Aorta (tissue), 5 donors: ENCODE results near the gene ARFGAP1. TPM values are rescaled to one million over a fixed set of nuclear protein-coding genes. Genes with fewer than 3 reads are reported as not detected.
"Not testable (repeated sequence)": the region's sequence is repeated elsewhere in the genome, so short reads cannot be mapped to it uniquely, and the experiment has no call there.

ENCODE experiments used
- ATAC-seq: fragments of 200-7000 bp; cut with Tn5 transposase; one replicate; pipeline ENCODE4 v1.9.1; 2022; ENCODE audit warnings: moderate library complexity; ENCODE audit not compliant: low FRiP score
- DNase-seq, 2 donors: peaks; one replicate each; pipeline ENCODE4 v3.0.0-alpha.2; 2020
- H3K27ac ChIP-seq, 2 donors: one replicate each; pipeline ENCODE4 v1.5.1; 2013; ENCODE audit warnings: low read length in 2 of 2, mild to moderate bottlenecking in 2 of 2, moderate library complexity in 2 of 2, control low read depth in 1 of 2, inconsistent platforms in 1 of 2, low read depth in 1 of 2
- H3K27me3 ChIP-seq, 2 donors: one replicate each; pipeline ENCODE4 v1.6.1; 2013; ENCODE audit warnings: control low read depth in 1 of 2, low read length in 1 of 2, mild to moderate bottlenecking in 1 of 2, moderate library complexity in 1 of 2; ENCODE audit not compliant: insufficient read depth in 2 of 2, control insufficient read depth in 1 of 2
- H3K36me3 ChIP-seq, 2 donors: one replicate each; pipeline ENCODE4 v1.6.1; 2013; ENCODE audit warnings: control low read depth in 1 of 2, low read length in 1 of 2, mild to moderate bottlenecking in 1 of 2; ENCODE audit not compliant: insufficient read depth in 2 of 2, control insufficient read depth in 1 of 2
- H3K4me1 ChIP-seq, 2 donors: one replicate each; pipeline ENCODE4 v1.6.1; 2013; ENCODE audit warnings: low read length in 2 of 2, control low read depth in 1 of 2, mild to moderate bottlenecking in 1 of 2, moderate library complexity in 1 of 2; ENCODE audit not compliant: insufficient read depth in 2 of 2, control insufficient read depth in 1 of 2
- H3K4me3 ChIP-seq, 2 donors: one replicate each; pipeline ENCODE4 v1.5.1; 2013; ENCODE audit warnings: low read length in 2 of 2, control low read depth in 1 of 2, mild to moderate bottlenecking in 1 of 2
- H3K9me3 ChIP-seq: one replicate; pipeline ENCODE4 v1.6.1; 2013; ENCODE audit warnings: mild to moderate bottlenecking, low read length; ENCODE audit not compliant: control insufficient read depth
- WGBS, 2 donors: extraction: QIAGEN DNeasy Blood & Tissue Kit; methylation state at CpG; one replicate each; pipeline ENCODE4 v1.1.7; 2013; 5-methylcytosine and 5-hydroxymethylcytosine counted together
- intact Hi-C, 2 donors: fragments of 100-400 bp; cut with DNase I; formaldehyde crosslinking; loops; one replicate each; pipeline versions ENCODE4 v1.14.2 to v1.15.0; 2022
- polyA plus RNA-seq, 2 donors: library from polyadenylated mRNA; stranded (reverse); fragments of 200-250 nt; gene quantifications; one replicate each; pipeline ENCODE4 v1.2.3, GENCODE V29; 2013
- total RNA-seq, 2 donors: library from RNA; stranded (reverse); fragmentation: NEBNext Ultra II Directional; extraction: Animal tissue kit (Norgen Biotek cat#: 25700); gene quantifications; one replicate each; pipeline ENCODE4 v1.2.1, GENCODE V29; 2021
- donor health status: healthy with polysubstance abuse.
- donor health status: Bipolar disorder and iron deficiency.
- donor health status: DM: no; HTN: no; CAD: no.
- donor health status: DM: no; HTN: no; CAD: no.
- donor health status: DM: yes; HTN: yes; CAD: no.

ARFGAP1 gene
- total and polyA plus RNA-seq, 4 donors: 21.7 to 202 (median 81.9) TPM

DNA sequence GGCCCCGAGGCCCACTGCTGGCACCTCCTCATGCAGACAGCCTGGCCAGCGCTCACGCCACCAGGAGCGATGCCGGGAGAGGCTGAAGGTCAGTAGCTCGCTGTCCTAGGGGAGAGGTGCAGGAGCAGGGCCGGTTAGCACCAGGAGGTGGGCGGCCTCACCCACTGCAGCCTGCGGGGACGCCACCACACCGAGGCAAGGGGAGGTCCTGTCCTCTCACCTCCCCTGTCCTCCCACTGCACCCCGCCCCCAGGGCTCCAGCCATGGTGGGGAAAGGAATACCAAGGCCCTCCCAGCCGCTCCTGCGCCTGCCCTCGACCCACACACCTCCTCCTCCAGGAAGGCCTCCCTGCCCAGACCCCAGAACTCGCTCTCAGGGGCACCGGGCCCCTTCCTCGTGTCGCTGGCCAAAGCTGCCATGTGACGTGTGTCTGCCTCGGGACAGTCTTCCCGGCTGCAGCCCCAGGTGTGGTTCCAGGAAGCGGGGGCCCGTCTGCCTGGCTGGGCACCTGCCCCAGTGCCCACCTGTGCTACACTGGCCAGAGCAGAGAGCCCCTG lies 24.9 kb upstream of the ARFGAP1 start:
- no peak overlapping the region for H3K27ac ChIP-seq

DNA sequence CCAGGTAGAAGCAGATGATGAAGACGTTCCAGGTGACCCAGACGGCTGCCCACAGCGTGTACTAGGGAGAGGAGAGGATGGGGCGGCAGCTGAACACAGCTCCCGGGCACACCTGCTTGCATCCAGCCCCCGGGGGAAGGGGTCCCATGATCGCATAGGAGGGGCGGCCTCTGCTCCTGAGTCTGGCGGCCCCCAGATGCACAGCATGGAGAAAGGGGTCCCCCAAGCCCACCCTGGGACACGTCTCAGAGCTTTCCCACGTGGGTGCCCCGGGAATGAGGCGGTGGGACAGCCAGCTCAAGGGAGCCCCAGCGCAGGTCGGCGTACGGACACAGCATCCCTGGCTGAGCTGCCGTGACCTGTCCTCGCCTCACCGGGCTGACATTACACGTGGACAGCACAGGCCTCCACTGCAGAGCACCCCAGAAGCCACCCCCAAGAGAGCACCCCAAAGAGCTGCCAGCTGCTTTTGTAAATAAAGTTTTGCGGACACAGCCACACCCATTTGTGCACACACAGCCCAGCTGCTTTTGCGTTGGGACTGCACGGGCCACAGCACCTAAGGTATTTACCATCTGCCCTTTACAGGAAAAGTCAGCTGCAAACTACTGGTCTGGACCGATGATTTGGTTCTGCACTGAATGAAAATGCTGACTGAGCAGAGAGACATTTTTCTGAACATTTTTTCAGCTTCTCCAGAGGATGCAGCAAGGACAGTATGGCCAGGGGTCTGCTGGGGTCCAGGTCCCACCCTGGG lies 23.6 kb upstream of the ARFGAP1 start:
- 65 to 77% methylated on average over 24 to 25 of the region's 25 CpGs for WGBS, 2 donors
- Histone ChIP-seq H3K27ac (no peak overlapping the region), H3K36me3 (no peaks in the 10 kb centered on the region), H3K27me3 (no peaks in the 10 kb centered on the region), H3K4me1 (no peaks in the 10 kb centered on the region), H3K4me3 (no peak overlapping the region), H3K9me3 (no peaks in the 10 kb centered on the region)
- ATAC-seq (no peak), DNase-seq (no peak)
- intact Hi-C loops: no loop called here

More for the DNA sequence above, 24.9 kb upstream of the ARFGAP1 start:
- Histone ChIP-seq H3K4me1 (no peaks in the 10 kb centered on the region), H3K36me3 (no peaks in the 10 kb centered on the region), H3K27me3 (no peaks in the 10 kb centered on the region), H3K4me3 (no peak overlapping the region), H3K9me3 (no peaks in the 10 kb centered on the region)
- no peak for DNase-seq
- no peak for ATAC-seq
- 77 to 81% methylated on average over 24 of the region's 24 CpGs for WGBS, 2 donors
- intact Hi-C loops: no loop called here

DNA sequence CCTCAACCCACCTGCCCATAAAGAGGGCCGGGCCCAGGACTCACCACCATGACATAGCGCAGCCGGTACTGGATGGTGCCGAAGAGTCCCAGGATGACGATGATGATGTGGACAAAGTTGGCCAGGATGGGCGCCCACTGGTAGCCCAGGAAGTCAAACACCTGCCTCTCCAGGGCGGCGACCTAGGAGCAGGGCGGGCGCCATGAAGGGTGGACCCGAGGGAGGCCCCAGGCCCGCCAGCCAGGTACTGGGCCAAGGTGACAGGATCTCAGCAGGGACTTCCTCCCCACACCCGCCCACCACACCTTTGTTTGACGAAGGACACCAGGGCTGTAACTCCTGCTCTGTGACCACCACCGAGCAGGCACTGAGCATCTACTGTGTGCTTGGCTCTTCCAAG lies 22.7 kb upstream of the ARFGAP1 start:
- 91 to 98% methylated on average over 15 of the region's 15 CpGs for WGBS, 2 donors
- ATAC-seq: no peak
- H3K36me3 ChIP-seq: no peaks in the 10 kb centered on the region
- no peaks in the 10 kb centered on the region for H3K27me3 ChIP-seq
- H3K4me3 ChIP-seq: no peak overlapping the region
- H3K27ac ChIP-seq: no peak overlapping the region
- H3K4me1 ChIP-seq: no peaks in the 10 kb centered on the region
- no peaks in the 10 kb centered on the region for H3K9me3 ChIP-seq
- no peak for DNase-seq
- intact Hi-C loops: no loop called here

DNA sequence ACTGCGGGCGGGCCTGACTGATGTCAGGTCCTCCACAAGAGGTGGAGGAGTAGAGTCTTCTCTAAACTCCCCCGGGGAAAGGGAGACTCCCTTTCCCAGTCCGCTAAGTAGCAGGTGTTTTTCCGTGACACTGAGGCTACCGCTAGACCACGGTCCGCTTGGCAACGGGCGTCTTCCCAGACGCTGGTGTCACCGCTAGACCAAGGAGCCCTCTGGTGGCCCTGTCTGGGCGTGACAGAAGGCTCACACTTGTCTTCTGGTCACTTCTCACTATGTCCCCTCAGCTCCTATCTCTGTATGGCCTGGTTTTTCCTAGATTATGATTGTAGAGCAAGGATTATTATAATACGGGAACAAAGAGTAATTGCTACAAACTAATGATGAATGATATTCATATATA lies 21.3 kb upstream of the ARFGAP1 start:
- H3K4me3 ChIP-seq, H3K4me1 ChIP-seq, ATAC-seq, H3K27me3 ChIP-seq, H3K36me3 ChIP-seq, H3K27ac ChIP-seq, intact Hi-C loops, DNase-seq, H3K9me3 ChIP-seq: not testable (repeated sequence)
- WGBS, 2 donors: 29 to 46% methylated on average over 12 to 14 of the region's 14 CpGs

DNA sequence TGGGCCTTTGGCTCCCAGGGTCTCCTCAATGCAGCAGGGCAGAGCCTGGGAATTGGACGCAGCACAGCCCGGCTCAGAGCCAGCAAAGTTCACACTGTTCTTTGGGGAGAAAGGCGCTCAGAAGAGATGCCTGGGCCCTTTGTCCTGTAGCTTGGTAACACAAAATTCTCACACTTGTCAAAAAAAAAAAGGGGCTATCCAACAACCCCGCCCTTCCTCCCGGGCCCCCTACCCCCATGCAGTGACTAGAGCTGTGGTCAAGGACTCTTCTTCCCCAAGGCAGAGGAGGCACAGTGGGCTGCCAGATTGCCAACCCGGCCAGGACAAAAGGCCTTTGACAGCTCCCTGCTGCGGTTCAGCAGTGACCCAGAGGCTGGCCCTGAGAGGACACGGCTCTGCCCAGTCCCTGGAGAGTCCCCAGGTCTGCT lies 20.3 kb upstream of the ARFGAP1 start:
- DNase-seq: no peak
- Histone ChIP-seq H3K27me3 (no peaks in the 10 kb centered on the region), H3K4me1 (no peaks in the 10 kb centered on the region), H3K36me3 (no peaks in the 10 kb centered on the region), H3K27ac (no peak overlapping the region), H3K9me3 (no peaks in the 10 kb centered on the region), H3K4me3 (no peak overlapping the region)
- WGBS, 2 donors: 73 to 77% methylated on average over 8 of the region's 8 CpGs
- intact Hi-C loops: no loop called here
- ATAC-seq: no peak

DNA sequence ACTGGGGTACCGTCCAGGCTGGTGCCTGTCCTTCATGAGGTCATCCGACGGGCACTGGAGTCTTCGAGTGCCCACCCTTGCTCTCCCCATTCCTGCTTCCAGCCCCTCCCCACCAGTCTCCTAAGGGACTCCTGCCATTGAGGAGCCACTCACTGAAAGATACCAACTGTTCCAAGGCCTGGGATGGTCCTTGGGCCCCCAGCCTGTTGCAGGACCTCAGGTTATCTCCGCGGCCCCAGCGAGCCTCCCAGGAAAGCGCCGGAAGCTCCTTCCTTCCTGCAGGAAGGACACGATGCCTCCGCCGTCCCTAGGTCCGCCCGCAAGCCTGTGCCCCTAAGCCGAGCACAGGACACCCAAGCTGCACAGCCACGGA lies 19.6 kb upstream of the ARFGAP1 start:
- no peaks in the 10 kb centered on the region for H3K4me1 ChIP-seq
- no peaks in the 10 kb centered on the region for H3K27me3 ChIP-seq
- H3K27ac ChIP-seq: no peak overlapping the region
- intact Hi-C loops: no loop called here
- 13 to 22% methylated on average over 16 of the region's 16 CpGs for WGBS, 2 donors
- no peak overlapping the region for H3K4me3 ChIP-seq
- no peak for DNase-seq
- no peaks in the 10 kb centered on the region for H3K9me3 ChIP-seq
- ATAC-seq: no peak
- no peaks in the 10 kb centered on the region for H3K36me3 ChIP-seq

DNA sequence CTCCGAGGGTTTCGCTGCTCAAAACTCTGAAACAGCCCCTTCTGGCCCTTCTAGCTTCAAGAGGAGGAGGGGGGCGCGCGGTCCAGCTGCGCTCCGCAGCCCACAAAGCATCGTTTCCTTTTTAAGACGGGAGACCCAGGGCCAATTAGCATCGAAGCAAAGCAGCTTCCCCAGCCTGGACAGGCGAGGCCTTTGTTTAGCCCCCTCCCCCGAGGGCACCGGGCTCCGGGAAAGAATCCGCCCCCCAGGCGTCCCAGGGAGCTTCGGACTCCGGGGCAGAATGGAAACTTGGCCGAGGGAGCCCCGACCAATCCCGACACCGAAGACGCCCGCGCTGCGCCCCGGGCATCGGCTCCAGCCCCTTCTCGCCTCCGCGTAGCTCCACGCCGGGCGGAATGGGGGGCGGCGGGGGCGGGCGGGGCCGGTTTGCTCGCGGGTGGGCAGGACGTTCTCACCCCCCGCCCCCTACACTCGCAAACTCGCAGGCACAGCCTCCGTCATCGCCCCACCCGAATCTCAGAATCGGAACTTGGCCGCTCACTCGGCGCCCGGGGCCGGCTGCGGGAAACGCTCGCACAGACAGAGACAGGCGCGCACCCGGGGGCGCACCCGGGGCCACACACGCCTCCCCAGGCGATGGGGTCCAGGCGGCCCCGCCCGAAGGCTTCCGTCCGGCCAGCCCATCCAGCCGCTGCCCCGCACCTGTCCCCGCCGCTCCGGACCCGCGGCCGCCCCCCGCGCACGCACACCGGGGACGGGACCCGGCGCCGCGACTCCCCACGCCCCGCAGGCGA lies 19.0 kb upstream of the ARFGAP1 start:
- Histone ChIP-seq H3K4me1 (no peaks in the 10 kb centered on the region), H3K36me3 (no peaks in the 10 kb centered on the region), H3K4me3 (no peak overlapping the region), H3K27ac (no peak overlapping the region), H3K9me3 (no peaks in the 10 kb centered on the region), H3K27me3 (no peaks in the 10 kb centered on the region)
- ATAC-seq (no peak), DNase-seq (no peak)
- intact Hi-C loops: no loop called here
- WGBS, 2 donors: 1% methylated on average over 68 to 89 of the region's 89 CpGs

DNA sequence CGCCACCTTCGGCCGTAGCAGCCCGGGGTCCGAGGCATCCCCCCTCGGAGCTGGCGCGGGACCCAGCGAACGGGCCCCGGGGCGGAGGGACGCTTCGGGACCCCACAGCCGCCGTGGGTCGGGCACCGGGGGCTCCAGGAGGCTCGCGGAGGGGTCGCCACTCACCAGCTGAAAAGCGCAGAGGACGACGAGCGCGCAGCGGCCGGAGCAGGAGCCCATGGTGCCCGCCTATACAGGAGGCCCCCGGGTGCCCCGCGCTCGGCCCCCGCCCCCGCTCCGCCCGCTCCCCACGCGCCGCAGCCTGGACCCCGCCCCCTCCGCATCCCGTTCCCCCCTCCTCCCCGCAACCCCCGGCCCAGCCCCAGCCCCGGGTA lies 18.4 kb upstream of the ARFGAP1 start, which contains the start of gene NKAIN4:
TSS of gene NKAIN4 (minus strand) at position 232 of the 374 bp plus-strand sequence. CDS start at position 219, 13 bp downstream.
- Histone ChIP-seq H3K4me1 (no peaks in the 10 kb centered on the region), H3K9me3 (no peaks in the 10 kb centered on the region), H3K36me3 (no peaks in the 10 kb centered on the region), H3K4me3 (no peak within 1 kb of the TSS), H3K27me3 (no peaks in the 10 kb centered on the region), H3K27ac (no peak within 1 kb of the TSS)
- intact Hi-C loops: no loop called here
- DNase-seq: no peak
- 0 to 1% methylated on average over 9 to 46 of the region's 46 CpGs for WGBS, 2 donors
- no peak for ATAC-seq
